ENCODE measurements around the gene CHAC2. TPM values are rescaled to one million over a fixed set of nuclear protein-coding genes. Genes with fewer than 3 reads are reported as not detected.

Gene CHAC2
- total and polyA plus RNA-seq, 10 donors: 2.7 to 9.5 (median 5.2) TPM

- Histone ChIP-seq H3K9me3 (no peaks in the 10 kb centered on the region), H3K4me3 (peak overlapping the region; percentile 56 to 94 (median 80)), H3K27me3 (replicated peaks in 1 of 7) (no peaks in the 10 kb centered on the region), H3K36me3 (peaks cover 0 to under 1% (median 0%) of the 10 kb centered on the region in 6 donors), H3K27ac (peak overlapping the region; percentile 76 to 92 (median 85)), H3K4me1 (peaks cover 31 to 82% (median 47%) of the 10 kb centered on the region in 6 donors)
- TF ChIP-seq POLR2A (IDR thresholded peaks at IDR 0.05): no peak
- no peak for TF ChIP-seq CTCF (IDR thresholded peaks at IDR 0.05 in 8 of 11, conservative IDR thresholded peaks at IDR 0.05 in 3 of 11)
- no peak for TF ChIP-seq POLR2AphosphoS5 (IDR thresholded peaks at IDR 0.05)
- intact Hi-C loops (cut with DNase I; ENCODE audit: low total_unique reads): no loop called here
- WGBS, 5 donors: 1 to 3% (median 2%) methylated on average over 17 of the region's 17 CpGs
- DNase-seq: no peak
These were observed 20.1 kb downstream of the CHAC2 start for GRCh38 chr2:53787614-53788289.

GRCh38 chr2:53793261-53793660 is 25.7 kb downstream of the CHAC2 start:
- 94 to 98% (median 97%) methylated on average over 3 of the region's 3 CpGs for WGBS, 5 donors
- H3K4me3 ChIP-seq: no peak overlapping the region
- intact Hi-C loops (cut with DNase I; ENCODE audit: low total_unique reads): no loop called here
- no peaks in the 10 kb centered on the region for H3K9me3 ChIP-seq
- no peak for DNase-seq
- H3K27ac ChIP-seq: no peak overlapping the region
- H3K27me3 ChIP-seq (replicated peaks in 1 of 7): no peaks in the 10 kb centered on the region
- peaks cover 0 to 47% (median 35%) of the 10 kb centered on the region in 6 donors for H3K36me3 ChIP-seq
- peaks cover 7 to 35% (median 15%) of the 10 kb centered on the region in 6 donors for H3K4me1 ChIP-seq
- TF ChIP-seq CTCF (IDR thresholded peaks at IDR 0.05 in 8 of 11, conservative IDR thresholded peaks at IDR 0.05 in 3 of 11) (no peak), POLR2A (IDR thresholded peaks at IDR 0.05) (no peak), POLR2AphosphoS5 (IDR thresholded peaks at IDR 0.05) (no peak)

GRCh38 chr2:53793821-53794220 is 26.2 kb downstream of the CHAC2 start:
- peaks cover 0 to 52% (median 41%) of the 10 kb centered on the region in 6 donors for H3K36me3 ChIP-seq
- intact Hi-C loops (cut with DNase I; ENCODE audit: low total_unique reads): no loop called here
- WGBS, 5 donors: 91 to 96% (median 92%) methylated on average over 3 of the region's 3 CpGs
- TF ChIP-seq POLR2A (IDR thresholded peaks at IDR 0.05) (no peak), CTCF (IDR thresholded peaks at IDR 0.05 in 8 of 11, conservative IDR thresholded peaks at IDR 0.05 in 3 of 11) (no peak), POLR2AphosphoS5 (IDR thresholded peaks at IDR 0.05) (no peak)
- H3K4me3 ChIP-seq: no peak overlapping the region
- H3K27me3 ChIP-seq (replicated peaks in 1 of 7): no peaks in the 10 kb centered on the region
- H3K27ac ChIP-seq: no peak overlapping the region
- H3K4me1 ChIP-seq: peaks cover 1 to 30% (median 10%) of the 10 kb centered on the region in 6 donors
- no peak for DNase-seq
- H3K9me3 ChIP-seq: no peaks in the 10 kb centered on the region

- intact Hi-C loops (cut with DNase I; ENCODE audit: low total_unique reads): no loop called here
- no peaks in the 10 kb centered on the region for H3K27me3 ChIP-seq (replicated peaks in 1 of 7)
- no peak overlapping the region for H3K27ac ChIP-seq
- no peak for DNase-seq
- H3K4me3 ChIP-seq: no peak overlapping the region
- H3K36me3 ChIP-seq: peaks cover 0 to 100% (median 69%) of the 10 kb centered on the region in 6 donors
- H3K9me3 ChIP-seq: no peaks in the 10 kb centered on the region
- H3K4me1 ChIP-seq: peaks cover 0 to 5% (median 0%) of the 10 kb centered on the region in 6 donors
- TF ChIP-seq POLR2AphosphoS5 (IDR thresholded peaks at IDR 0.05) (no peak), POLR2A (IDR thresholded peaks at IDR 0.05) (no peak), CTCF (IDR thresholded peaks at IDR 0.05 in 8 of 11, conservative IDR thresholded peaks at IDR 0.05 in 3 of 11) (no peak)
These were observed 33.9 kb downstream of the CHAC2 start for GRCh38 chr2:53801547-53801946.
